Thyroid gland (tissue), 4 donors: ENCODE results near the gene ADAM8. TPM values are rescaled to one million over a fixed set of nuclear protein-coding genes. Genes with fewer than 3 reads are reported as not detected.

Source experiments
- DNase-seq, 2 donors: peaks; one replicate each; pipeline ENCODE4 v3.0.0-alpha.2; 2019
- H3K27ac ChIP-seq, 3 donors: fragments of 200-600 bp; sonication (generic); 1 replicate in 2 of 3; 2 replicates in 1 of 3; pipeline ENCODE4 v1.5.1; 2016 to 2019; ENCODE audit warnings: mild to moderate bottlenecking in 1 of 3, moderate library complexity in 1 of 3
- H3K27me3 ChIP-seq: fragments of 200-600 bp; sonication (generic); one replicate; pipeline ENCODE4 v1.5.1; 2019
- H3K36me3 ChIP-seq, 2 donors: fragments of 200-600 bp; sonication (generic); one replicate each; pipeline ENCODE4 v1.5.1; 2016 to 2019
- H3K4me1 ChIP-seq, 2 donors: fragments of 200-600 bp; sonication (generic); one replicate each; pipeline ENCODE4 v1.5.1; 2017 to 2019
- H3K4me3 ChIP-seq, 3 donors: fragments of 200-600 bp; sonication (generic); replicated peaks in 1 of 3; 1 replicate in 2 of 3; 2 replicates in 1 of 3; pipeline ENCODE4 v1.5.1; 2016; ENCODE audit warnings: mild to moderate bottlenecking in 1 of 3
- H3K9me3 ChIP-seq: fragments of 200-600 bp; sonication (generic); one replicate; pipeline ENCODE4 v1.5.1; 2017
- POLR2A ChIP-seq, 2 donors: fragments of 450-650 bp; IDR thresholded peaks; one replicate each; pipeline ENCODE4 v1.6.1; 2017; ENCODE audit warnings: antibody characterized with exemption in 2 of 2, mild to moderate bottlenecking in 2 of 2, moderate library complexity in 1 of 2
- WGBS, 2 donors: methylation state at CpG; one replicate each; pipeline ENCODE4 v1.1.5; 2017; 5-methylcytosine and 5-hydroxymethylcytosine counted together
- intact Hi-C: fragments of 100-400 bp; cut with DNase I; formaldehyde crosslinking; loops from one replicate; pipeline ENCODE4 v1.15.1; 2023
- total RNA-seq, 4 donors: library from RNA; depleted of rRNA; stranded (reverse); fragments of >200 nt; gene quantifications; one replicate each; pipeline ENCODE4 v1.2.3, GENCODE V29; 2016
- TF ChIP-seq, protein P1 (sequence below), 6 experiments: fragments of 200-600 bp in 3 of 6; fragments of 450-650 bp in 3 of 6; sonication (generic) in 3 of 6; IDR thresholded peaks; one replicate each; pipeline ENCODE4 v1.5.1; 2016 to 2019; ENCODE audit warnings: antibody characterized with exemption in 6 of 6, mild to moderate bottlenecking in 2 of 6, inconsistent platforms in 1 of 6, moderate library complexity in 1 of 6

The ADAM8 gene
- total RNA-seq, 4 donors from 2014 or later, result 1.6 to 9.8 (median 2.6) TPM

DNA sequence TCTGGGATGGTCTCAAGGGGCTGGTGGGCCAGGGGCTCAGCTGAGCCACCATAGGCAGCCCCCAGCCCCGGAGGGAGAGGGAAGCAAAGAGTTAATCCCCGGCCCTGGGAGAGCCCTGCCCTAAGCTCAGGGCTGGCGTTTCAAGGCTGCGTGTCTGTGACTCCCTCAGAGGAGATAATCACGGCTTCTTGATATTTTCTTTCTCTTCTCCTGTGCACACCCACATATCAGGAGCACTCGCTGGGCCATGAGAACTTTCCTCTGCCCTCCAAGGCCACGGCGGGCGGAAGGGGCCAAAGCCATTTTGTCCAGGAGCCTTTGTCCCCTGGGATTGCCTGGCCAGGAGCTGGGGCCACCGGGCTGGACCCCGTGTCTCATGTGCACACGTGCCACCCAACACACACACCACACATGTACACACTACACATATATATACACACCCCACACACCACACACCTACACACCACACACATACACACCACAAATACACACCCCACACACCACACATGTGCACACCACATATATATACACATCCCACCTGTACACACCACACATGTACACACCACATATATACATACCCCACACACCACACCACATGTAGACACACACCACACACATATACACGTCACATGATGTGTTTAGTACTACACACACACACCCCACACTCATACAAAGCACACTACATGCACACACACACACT, 22.1 kb downstream of the ADAM8 start:
- no peak overlapping the region for H3K4me3 ChIP-seq
- peaks cover 14 to 23% of the 10 kb centered on the region in 2 donors for H3K4me1 ChIP-seq
- no peaks in the 10 kb centered on the region for H3K27me3 ChIP-seq
- no peaks in the 10 kb centered on the region for H3K9me3 ChIP-seq
- intact Hi-C loops, result no loop called here
- TF ChIP-seq POLR2A (IDR thresholded peaks at IDR 0.05), result no peak
- TF ChIP-seq, protein P1, sequence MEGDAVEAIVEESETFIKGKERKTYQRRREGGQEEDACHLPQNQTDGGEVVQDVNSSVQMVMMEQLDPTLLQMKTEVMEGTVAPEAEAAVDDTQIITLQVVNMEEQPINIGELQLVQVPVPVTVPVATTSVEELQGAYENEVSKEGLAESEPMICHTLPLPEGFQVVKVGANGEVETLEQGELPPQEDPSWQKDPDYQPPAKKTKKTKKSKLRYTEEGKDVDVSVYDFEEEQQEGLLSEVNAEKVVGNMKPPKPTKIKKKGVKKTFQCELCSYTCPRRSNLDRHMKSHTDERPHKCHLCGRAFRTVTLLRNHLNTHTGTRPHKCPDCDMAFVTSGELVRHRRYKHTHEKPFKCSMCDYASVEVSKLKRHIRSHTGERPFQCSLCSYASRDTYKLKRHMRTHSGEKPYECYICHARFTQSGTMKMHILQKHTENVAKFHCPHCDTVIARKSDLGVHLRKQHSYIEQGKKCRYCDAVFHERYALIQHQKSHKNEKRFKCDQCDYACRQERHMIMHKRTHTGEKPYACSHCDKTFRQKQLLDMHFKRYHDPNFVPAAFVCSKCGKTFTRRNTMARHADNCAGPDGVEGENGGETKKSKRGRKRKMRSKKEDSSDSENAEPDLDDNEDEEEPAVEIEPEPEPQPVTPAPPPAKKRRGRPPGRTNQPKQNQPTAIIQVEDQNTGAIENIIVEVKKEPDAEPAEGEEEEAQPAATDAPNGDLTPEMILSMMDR (IDR thresholded peaks at IDR 0.05), result no peak
- WGBS, 2 donors, result 61 to 73% methylated on average over 13 of the region's 13 CpGs
- no peaks in the 10 kb centered on the region for H3K36me3 ChIP-seq
- DNase-seq, result no peak
- H3K27ac ChIP-seq, result no peak overlapping the region

DNA sequence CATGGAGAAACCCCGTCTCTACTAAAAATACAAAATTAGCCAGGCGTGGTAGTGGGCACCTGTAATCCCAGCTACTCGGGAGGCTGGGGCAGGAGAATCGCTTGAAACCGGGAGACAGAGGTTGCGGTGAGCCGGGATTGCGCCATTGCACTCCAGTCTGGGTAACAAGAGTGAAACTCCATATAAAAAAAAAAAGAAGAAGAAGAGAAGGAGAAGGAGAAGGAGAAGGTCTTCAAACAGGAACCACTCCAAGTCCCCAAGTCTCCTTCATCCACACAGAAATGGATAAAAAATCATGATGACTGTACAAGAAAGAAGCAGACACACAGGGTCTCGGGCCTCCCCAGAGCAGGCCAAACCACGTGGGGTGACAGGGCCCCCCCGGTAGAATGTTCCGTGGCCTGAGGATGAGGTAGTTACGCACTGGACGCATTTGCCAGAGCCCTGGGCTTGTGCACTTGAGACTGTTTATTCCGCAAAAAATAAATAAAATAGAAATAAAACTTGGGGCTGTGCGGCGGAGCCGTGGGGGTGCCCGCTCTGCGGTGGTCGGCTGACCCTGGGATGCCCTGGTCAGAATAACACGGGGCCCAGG, 23.2 kb downstream of the ADAM8 start:
- TF ChIP-seq, protein P1 (IDR thresholded peaks at IDR 0.05), result no peak
- no peak for TF ChIP-seq POLR2A (IDR thresholded peaks at IDR 0.05)
- H3K9me3 ChIP-seq, result no peaks in the 10 kb centered on the region
- H3K27ac ChIP-seq, result no peak overlapping the region
- H3K36me3 ChIP-seq, result no peaks in the 10 kb centered on the region
- H3K27me3 ChIP-seq, result no peaks in the 10 kb centered on the region
- intact Hi-C loops, result no loop called here
- no peak for DNase-seq
- no peak overlapping the region for H3K4me3 ChIP-seq
- H3K4me1 ChIP-seq, result peaks cover 11 to 16% of the 10 kb centered on the region in 2 donors
- 80 to 88% methylated on average over 22 of the region's 22 CpGs for WGBS, 2 donors

DNA sequence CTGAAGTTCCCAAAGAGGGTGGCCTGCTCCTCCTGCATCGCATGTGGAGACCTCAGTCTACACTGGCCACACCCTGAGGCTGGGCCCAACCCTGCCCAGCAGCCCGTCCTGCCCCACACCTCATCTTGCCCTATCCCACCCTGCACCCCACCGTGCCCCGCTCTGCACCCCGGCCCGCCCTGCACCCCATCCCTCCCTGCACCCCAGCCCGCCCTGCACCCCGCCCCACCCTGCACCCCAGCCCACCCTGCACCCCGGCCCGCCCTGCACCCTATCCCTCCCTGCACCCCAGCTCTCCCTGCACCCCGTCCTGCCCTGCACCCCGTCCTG, 24.5 kb downstream of the ADAM8 start:
- H3K27me3 ChIP-seq, result no peaks in the 10 kb centered on the region
- intact Hi-C loops, result no loop called here
- no peak for TF ChIP-seq POLR2A (IDR thresholded peaks at IDR 0.05)
- TF ChIP-seq, protein P1 (IDR thresholded peaks at IDR 0.05), result no peak
- no peak for DNase-seq
- H3K9me3 ChIP-seq, result no peaks in the 10 kb centered on the region
- no peak overlapping the region for H3K4me3 ChIP-seq
- WGBS, 2 donors, result 74 to 85% methylated on average over 10 of the region's 12 CpGs
- H3K36me3 ChIP-seq, result no peaks in the 10 kb centered on the region
- H3K27ac ChIP-seq, result no peak overlapping the region
- H3K4me1 ChIP-seq, result peaks cover 0 to 3% of the 10 kb centered on the region in 2 donors

DNA sequence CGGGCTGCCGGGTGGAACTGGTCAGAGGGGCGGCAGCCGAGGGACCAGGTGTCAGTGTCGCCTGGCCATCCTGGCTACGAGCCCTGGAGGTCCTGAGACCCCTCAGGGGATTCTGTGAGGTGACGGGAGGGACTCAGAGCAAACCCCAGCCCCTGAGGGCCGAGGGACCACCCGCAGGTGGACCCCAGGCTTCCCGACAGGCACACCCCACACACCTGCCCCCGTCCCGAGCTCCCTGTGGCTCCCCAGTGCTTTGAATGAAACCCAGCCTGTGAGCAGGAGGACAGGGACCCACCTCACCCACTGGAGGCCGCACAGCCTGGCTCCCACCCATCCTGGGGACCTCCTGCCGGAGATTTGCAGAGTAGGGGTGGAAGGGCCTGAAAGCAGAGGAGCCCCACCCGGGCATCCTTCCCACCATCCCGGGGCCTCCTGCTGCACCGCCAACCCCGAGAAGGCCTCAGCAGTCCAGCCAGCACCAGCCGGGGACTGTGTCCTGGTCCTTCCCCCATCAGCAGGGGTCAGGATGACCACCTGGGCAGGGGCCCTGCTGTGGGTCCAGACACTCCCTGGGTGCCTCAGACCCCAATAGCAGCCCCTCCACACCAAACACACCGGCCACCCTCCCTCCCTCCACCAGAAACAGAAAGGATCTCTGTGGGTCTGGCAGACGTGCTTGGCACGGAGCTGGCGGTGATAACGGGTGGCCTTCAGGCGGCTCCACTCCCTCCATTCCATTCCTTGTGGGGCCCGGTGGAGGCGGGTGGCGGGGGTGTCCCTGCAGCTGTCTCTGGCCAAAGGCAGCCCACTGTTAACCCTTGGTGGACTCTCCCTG, 25.1 kb downstream of the ADAM8 start:
- WGBS, 2 donors, result 71 to 82% methylated on average over 15 to 21 of the region's 28 CpGs
- Histone ChIP-seq H3K36me3 (no peaks in the 10 kb centered on the region), H3K4me1 (no peaks in the 10 kb centered on the region), H3K27me3 (no peaks in the 10 kb centered on the region), H3K9me3 (no peaks in the 10 kb centered on the region), H3K27ac (no peak overlapping the region), H3K4me3 (no peak overlapping the region)
- TF ChIP-seq, protein P1 (IDR thresholded peaks at IDR 0.05), result no peak
- no peak for TF ChIP-seq POLR2A (IDR thresholded peaks at IDR 0.05)
- intact Hi-C loops, result no loop called here
- DNase-seq, result no peak
